Measurements from ENCODE around the gene RAB18. TPM values are rescaled to one million over a fixed set of nuclear protein-coding genes. Genes with fewer than 3 reads are reported as not detected.

The RAB18 gene
- 112 TPM for total RNA-seq (ENCODE audit: unreplicated experiment)
- long read RNA-seq, full-length matches to known transcripts, result 58 of 63 reads
- long read RNA-seq, partial matches to known transcripts, result 0 of 63 reads
- long read RNA-seq, other reads (novel, unspliced or antisense), result 5 of 63 reads

DNA sequence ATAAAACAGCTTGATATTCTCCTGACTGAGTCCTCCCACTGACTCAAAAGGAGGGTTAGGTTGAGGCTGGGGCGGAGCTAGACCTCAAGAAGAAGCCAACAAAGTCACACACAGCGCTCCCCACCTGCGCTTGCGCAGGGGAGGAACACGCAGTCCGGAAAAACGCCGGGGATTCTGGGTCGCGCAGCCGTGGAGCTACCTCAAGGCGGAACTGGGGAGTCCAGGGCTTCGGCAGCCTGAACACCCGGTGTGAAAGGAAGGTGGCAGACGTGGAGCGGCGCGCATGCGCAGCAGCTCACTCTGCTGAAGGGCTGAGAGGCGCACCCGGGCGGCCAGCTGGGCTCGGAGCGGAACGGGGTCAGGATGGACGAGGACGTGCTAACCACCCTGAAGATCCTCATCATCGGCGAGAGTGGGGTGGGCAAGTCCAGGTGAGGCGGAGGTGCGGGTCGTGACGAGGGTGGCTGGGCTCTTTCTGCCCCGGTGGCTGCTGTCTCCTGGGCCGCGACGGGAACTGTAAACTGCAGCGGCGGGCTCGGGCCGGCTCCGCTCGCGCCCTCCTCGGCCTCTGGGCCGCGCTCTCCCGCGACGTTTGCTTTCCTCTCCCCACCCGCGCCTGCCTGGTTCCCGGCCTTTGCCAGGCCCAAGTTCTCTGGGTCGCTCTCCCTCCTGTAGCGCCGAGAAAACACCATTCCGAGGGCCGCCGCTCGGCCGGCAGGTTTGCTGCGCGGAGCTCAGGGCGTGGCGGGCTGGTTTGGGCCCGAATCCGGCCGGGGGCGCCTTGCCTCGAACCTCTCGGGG, at the start of gene RAB18:
Gene RAB18 (plus strand): TSS at position 298 of the 801 bp plus-strand sequence. CDS start 66 bp downstream, at position 364.
- Mint-ChIP-seq H3K27me3 (ENCODE audit: unreplicated experiment) (peaks cover 2% of the 10 kb centered on the region), H3K4me1 (ENCODE audit: unreplicated experiment) (peaks cover 14% of the 10 kb centered on the region), H3K36me3 (ENCODE audit: low read depth, unreplicated experiment) (no peaks in the 10 kb centered on the region), H3K27ac (ENCODE audit: unreplicated experiment) (peak within 1 kb of the TSS; percentile 93), H3K4me3 (ENCODE audit: unreplicated experiment) (peak within 1 kb of the TSS; percentile 99), H3K9me3 (ENCODE audit: unreplicated experiment) (no peaks in the 10 kb centered on the region)
- peak; percentile 93 for DNase-seq (ENCODE audit: low spot score)
- TF ChIP-seq, protein P1, sequence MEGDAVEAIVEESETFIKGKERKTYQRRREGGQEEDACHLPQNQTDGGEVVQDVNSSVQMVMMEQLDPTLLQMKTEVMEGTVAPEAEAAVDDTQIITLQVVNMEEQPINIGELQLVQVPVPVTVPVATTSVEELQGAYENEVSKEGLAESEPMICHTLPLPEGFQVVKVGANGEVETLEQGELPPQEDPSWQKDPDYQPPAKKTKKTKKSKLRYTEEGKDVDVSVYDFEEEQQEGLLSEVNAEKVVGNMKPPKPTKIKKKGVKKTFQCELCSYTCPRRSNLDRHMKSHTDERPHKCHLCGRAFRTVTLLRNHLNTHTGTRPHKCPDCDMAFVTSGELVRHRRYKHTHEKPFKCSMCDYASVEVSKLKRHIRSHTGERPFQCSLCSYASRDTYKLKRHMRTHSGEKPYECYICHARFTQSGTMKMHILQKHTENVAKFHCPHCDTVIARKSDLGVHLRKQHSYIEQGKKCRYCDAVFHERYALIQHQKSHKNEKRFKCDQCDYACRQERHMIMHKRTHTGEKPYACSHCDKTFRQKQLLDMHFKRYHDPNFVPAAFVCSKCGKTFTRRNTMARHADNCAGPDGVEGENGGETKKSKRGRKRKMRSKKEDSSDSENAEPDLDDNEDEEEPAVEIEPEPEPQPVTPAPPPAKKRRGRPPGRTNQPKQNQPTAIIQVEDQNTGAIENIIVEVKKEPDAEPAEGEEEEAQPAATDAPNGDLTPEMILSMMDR (IDR thresholded peaks at IDR 0.05; ENCODE audit: unreplicated experiment), result no peak

DNA sequence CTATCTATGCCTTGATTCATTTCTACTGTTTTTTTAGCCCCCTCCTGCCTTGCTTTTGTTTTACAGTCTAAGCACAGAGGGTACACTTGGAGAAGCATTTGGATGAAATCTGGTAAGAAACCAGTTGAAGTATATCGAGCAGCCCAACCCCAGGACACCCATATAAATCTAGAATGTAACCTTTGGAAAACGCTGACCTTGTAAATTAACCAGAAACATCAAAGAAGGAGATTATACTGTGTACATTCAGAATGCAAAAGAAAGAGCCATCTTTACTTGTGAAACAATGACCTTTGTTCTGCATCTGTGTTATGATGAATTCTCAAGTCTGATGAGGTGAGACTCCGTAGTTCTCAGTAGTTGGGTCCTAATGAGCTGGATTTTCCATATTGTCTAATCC, 49.3 kb upstream of the RAB18 start:
- H3K9me3 Mint-ChIP-seq (ENCODE audit: unreplicated experiment), result no peaks in the 10 kb centered on the region
- H3K4me3 Mint-ChIP-seq (ENCODE audit: unreplicated experiment), result no peak overlapping the region
- no peaks in the 10 kb centered on the region for H3K27me3 Mint-ChIP-seq (ENCODE audit: unreplicated experiment)
- DNase-seq (ENCODE audit: low spot score), result no peak
- H3K36me3 Mint-ChIP-seq (ENCODE audit: low read depth, unreplicated experiment), result no peaks in the 10 kb centered on the region
- peaks cover 3% of the 10 kb centered on the region for H3K4me1 Mint-ChIP-seq (ENCODE audit: unreplicated experiment)
- H3K27ac Mint-ChIP-seq (ENCODE audit: unreplicated experiment), result no peak overlapping the region
- TF ChIP-seq, protein P1 (IDR thresholded peaks at IDR 0.05; ENCODE audit: unreplicated experiment), result no peak

DNA sequence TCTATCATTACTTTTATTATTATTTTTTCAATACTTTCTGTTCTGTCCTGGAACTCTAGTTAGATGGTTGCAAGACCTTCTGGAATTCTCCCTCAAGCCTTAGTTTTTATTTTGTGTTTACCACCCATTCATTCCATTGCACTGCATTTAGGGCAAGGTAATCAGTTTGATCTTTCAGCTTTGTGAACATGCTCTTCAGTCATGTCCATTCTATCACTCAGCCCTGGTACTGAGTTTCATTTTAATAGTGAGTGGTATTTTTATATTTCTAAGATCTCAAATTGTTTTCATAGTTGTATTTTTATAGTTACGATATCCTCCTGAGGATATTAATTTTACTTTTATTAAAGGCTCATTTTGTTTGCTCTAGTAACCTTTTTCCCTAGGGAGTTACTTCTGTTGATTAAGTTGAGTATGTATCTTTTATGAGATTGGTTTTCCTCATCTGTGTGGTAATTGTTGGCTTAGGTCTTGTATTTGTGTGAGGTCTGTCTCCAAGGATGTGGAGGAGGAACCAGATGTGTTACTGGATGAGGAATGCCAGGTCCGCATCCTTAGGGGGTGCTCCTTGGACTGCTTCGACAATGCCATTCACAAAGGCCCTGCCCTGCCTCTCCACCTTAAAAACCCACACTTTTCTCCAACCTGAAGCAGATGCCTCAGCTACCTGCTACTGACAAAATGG, 46.7 kb upstream of the RAB18 start:
- no peak overlapping the region for H3K4me3 Mint-ChIP-seq (ENCODE audit: unreplicated experiment)
- peaks cover 2% of the 10 kb centered on the region for H3K27me3 Mint-ChIP-seq (ENCODE audit: unreplicated experiment)
- TF ChIP-seq, protein P1 (IDR thresholded peaks at IDR 0.05; ENCODE audit: unreplicated experiment), result no peak
- H3K36me3 Mint-ChIP-seq (ENCODE audit: low read depth, unreplicated experiment), result no peaks in the 10 kb centered on the region
- no peaks in the 10 kb centered on the region for H3K9me3 Mint-ChIP-seq (ENCODE audit: unreplicated experiment)
- H3K27ac Mint-ChIP-seq (ENCODE audit: unreplicated experiment), result no peak overlapping the region
- DNase-seq (ENCODE audit: low spot score), result no peak
- H3K4me1 Mint-ChIP-seq (ENCODE audit: unreplicated experiment), result peaks cover 3% of the 10 kb centered on the region

DNA sequence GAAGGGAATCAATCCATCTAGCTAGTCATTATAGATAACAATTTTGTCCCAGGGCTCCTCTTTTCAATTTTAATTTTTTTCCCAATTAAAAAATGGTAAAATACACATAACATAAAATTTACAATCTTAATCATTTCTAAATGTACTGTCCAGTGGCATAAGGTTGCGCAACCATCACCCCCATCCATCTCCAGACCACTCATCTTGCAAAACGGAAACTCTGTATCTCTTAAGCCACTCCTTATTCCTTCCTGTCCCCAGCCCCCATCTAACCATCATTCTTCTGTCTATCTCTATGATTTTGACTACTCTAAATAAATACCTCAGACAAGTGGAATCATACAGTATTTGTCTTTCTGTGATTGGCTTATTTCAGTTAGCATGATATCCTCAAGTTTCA, 46.1 kb upstream of the RAB18 start:
- Mint-ChIP-seq H3K9me3 (ENCODE audit: unreplicated experiment) (no peaks in the 10 kb centered on the region), H3K4me1 (ENCODE audit: unreplicated experiment) (peaks cover 3% of the 10 kb centered on the region), H3K36me3 (ENCODE audit: low read depth, unreplicated experiment) (no peaks in the 10 kb centered on the region), H3K27ac (ENCODE audit: unreplicated experiment) (no peak overlapping the region), H3K4me3 (ENCODE audit: unreplicated experiment) (no peak overlapping the region), H3K27me3 (ENCODE audit: unreplicated experiment) (peaks cover 2% of the 10 kb centered on the region)
- DNase-seq (ENCODE audit: low spot score), result no peak
- TF ChIP-seq, protein P1 (IDR thresholded peaks at IDR 0.05; ENCODE audit: unreplicated experiment), result no peak

All from endothelial cell (in vitro differentiated cells).